ENCODE measurements around the gene DCP2.

DNA sequence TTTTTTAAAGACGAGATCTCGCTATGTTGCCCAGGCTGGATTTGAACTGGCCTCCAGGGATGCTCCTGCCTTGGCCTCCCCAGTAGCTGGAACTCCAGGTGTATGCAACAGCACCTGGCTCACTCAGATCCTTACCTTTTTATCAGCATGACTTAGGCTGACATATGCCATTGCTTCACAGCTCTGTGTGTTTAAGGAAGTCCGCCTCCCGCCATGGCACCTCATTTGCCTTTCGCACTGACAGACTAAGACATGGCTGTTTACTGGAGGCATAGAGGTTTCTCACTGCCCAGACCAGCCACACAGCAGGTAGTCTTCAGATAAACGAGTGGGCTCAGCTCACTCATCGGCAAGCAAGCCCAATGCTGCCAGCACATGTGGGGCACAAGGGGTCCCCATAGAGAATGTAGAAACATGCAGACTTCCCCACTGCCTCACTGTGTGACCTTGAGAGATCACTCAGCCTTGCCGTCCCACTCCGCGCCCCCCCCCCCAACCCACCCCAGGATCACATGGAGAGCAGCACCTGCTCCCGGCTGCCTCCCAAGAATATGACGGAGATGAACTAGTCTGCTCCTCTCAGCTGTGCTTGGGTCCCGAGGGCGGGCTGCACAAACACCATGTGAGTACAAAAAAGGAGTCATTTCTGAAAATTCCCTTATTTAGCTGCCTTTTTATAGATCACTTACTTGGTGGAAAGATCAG, 62.8 kb downstream of the DCP2 start:
- TF ChIP-seq, protein P1, sequence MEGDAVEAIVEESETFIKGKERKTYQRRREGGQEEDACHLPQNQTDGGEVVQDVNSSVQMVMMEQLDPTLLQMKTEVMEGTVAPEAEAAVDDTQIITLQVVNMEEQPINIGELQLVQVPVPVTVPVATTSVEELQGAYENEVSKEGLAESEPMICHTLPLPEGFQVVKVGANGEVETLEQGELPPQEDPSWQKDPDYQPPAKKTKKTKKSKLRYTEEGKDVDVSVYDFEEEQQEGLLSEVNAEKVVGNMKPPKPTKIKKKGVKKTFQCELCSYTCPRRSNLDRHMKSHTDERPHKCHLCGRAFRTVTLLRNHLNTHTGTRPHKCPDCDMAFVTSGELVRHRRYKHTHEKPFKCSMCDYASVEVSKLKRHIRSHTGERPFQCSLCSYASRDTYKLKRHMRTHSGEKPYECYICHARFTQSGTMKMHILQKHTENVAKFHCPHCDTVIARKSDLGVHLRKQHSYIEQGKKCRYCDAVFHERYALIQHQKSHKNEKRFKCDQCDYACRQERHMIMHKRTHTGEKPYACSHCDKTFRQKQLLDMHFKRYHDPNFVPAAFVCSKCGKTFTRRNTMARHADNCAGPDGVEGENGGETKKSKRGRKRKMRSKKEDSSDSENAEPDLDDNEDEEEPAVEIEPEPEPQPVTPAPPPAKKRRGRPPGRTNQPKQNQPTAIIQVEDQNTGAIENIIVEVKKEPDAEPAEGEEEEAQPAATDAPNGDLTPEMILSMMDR (IDR thresholded peaks at IDR 0.05; ENCODE audit: poor library complexity, severe bottlenecking) = no peak
- no peak for TF ChIP-seq EZH2 (IDR thresholded peaks at IDR 0.05; ENCODE audit: borderline replicate concordance, insufficient read depth, low read length, poor library complexity, severe bottlenecking)

Measured in neural cell (in vitro differentiated cells).